Skeletal muscle tissue (tissue), 4 donors: ENCODE results near the gene ZNF223. TPM values are rescaled to one million over a fixed set of nuclear protein-coding genes. Genes with fewer than 3 reads are reported as not detected.

ENCODE experiments used
- H3K27ac ChIP-seq: one replicate; pipeline ENCODE4 v1.7.0; 2013; ENCODE audit warnings: mild to moderate bottlenecking, low read depth, low read length, inconsistent platforms
- H3K27me3 ChIP-seq, 3 donors: one replicate each; pipeline ENCODE4 v1.7.0; 2013; ENCODE audit warnings: low read length in 3 of 3; ENCODE audit not compliant: control insufficient read depth in 3 of 3, insufficient read depth in 3 of 3
- H3K36me3 ChIP-seq, 3 donors: one replicate each; pipeline ENCODE4 v1.7.0; 2013; ENCODE audit warnings: low read length in 3 of 3; ENCODE audit not compliant: control insufficient read depth in 3 of 3, insufficient read depth in 3 of 3
- H3K4me1 ChIP-seq, 3 donors: one replicate each; pipeline ENCODE4 v1.7.0; 2013; ENCODE audit warnings: low read length in 3 of 3, mild to moderate bottlenecking in 3 of 3; ENCODE audit not compliant: control insufficient read depth in 3 of 3, insufficient read depth in 3 of 3
- H3K4me3 ChIP-seq, 3 donors: one replicate each; pipeline ENCODE4 v1.7.0; 2013; ENCODE audit warnings: low read length in 3 of 3
- H3K9ac ChIP-seq, 3 donors: one replicate each; pipeline ENCODE4 v1.7.0; 2013; ENCODE audit warnings: low read length in 3 of 3, mild to moderate bottlenecking in 3 of 3, moderate library complexity in 2 of 3, low read depth in 1 of 3
- H3K9me3 ChIP-seq, 3 donors: one replicate each; pipeline ENCODE4 v1.7.0; 2013; ENCODE audit warnings: low read length in 3 of 3; ENCODE audit not compliant: control insufficient read depth in 3 of 3
- total RNA-seq: library from RNA; depleted of rRNA; stranded (reverse); fragments of >200 nt; gene quantifications from one replicate; pipeline ENCODE4 v1.2.3, GENCODE V29; 2014
- donor health status: Osteomylitis.

ZNF223 gene
- 5.2 TPM for total RNA-seq

- Histone ChIP-seq H3K27me3 (peaks cover 5 to 6% (median 6%) of the 10 kb centered on the region in 3 donors), H3K4me3 (peak within 1 kb of the TSS; percentile 95 to 99 (median 98)), H3K36me3 (peaks cover 9 to 10% (median 10%) of the 10 kb centered on the region in 3 donors), H3K27ac (peak within 1 kb of the TSS; percentile 37), H3K9ac (peak within 1 kb of the TSS; percentile 76 to 93 (median 92)), H3K9me3 (peaks cover 6 to 15% (median 7%) of the 10 kb centered on the region in 3 donors), H3K4me1 (peaks cover 11 to 15% (median 14%) of the 10 kb centered on the region in 3 donors)
Measured at GRCh38 chr19:44051650-44052402, at the start of gene ZNF223. Gene ZNF223 (plus strand): TSS chr19:44052036. CDS start chr19:44055177, 3,141 bp downstream.

- Histone ChIP-seq H3K9ac (peak overlapping the region; percentile 84 to 94 (median 92)), H3K27me3 (no peaks in the 10 kb centered on the region), H3K27ac (peak overlapping the region; percentile 74), H3K4me3 (peak overlapping the region; percentile 96 to 98 (median 96)), H3K9me3 (peaks cover 3 to 14% (median 6%) of the 10 kb centered on the region in 3 donors), H3K36me3 (peaks cover 3 to 11% (median 6%) of the 10 kb centered on the region in 3 donors), H3K4me1 (peaks cover 11 to 19% (median 16%) of the 10 kb centered on the region in 3 donors)
Measured at GRCh38 chr19:44002212-44002565, 49.6 kb upstream of the ZNF223 start.

- Histone ChIP-seq H3K27me3 (no peaks in the 10 kb centered on the region), H3K4me3 (peak within 1 kb of the TSS; percentile 96 to 98 (median 96)), H3K36me3 (peaks cover 9 to 12% (median 12%) of the 10 kb centered on the region in 3 donors), H3K9me3 (peaks cover 4 to 14% (median 7%) of the 10 kb centered on the region in 3 donors), H3K4me1 (peaks cover 11 to 19% (median 16%) of the 10 kb centered on the region in 3 donors), H3K27ac (peak within 1 kb of the TSS; percentile 74), H3K9ac (peak within 1 kb of the TSS; percentile 84 to 94 (median 92))
Measured at GRCh38 chr19:44002566-44003460, 49.0 kb upstream of the ZNF223 start, which contains the start of gene ZNF230. Gene ZNF230 (plus strand): TSS chr19:44002957. CDS start chr19:44007079, 4,122 bp downstream.

GRCh38 chr19:44003461-44004009, 48.3 kb upstream of the ZNF223 start:
- Histone ChIP-seq H3K36me3 (peaks cover 16 to 20% (median 19%) of the 10 kb centered on the region in 3 donors), H3K9ac (peak overlapping the region; percentile 84 to 94 (median 92)), H3K27me3 (no peaks in the 10 kb centered on the region), H3K27ac (peak overlapping the region; percentile 74), H3K4me3 (peak overlapping the region; percentile 96 to 98 (median 96)), H3K9me3 (peaks cover 4 to 18% (median 11%) of the 10 kb centered on the region in 3 donors), H3K4me1 (peaks cover 11 to 19% (median 16%) of the 10 kb centered on the region in 3 donors)

- Histone ChIP-seq H3K4me1 (peaks cover 11 to 19% (median 16%) of the 10 kb centered on the region in 3 donors), H3K27me3 (no peaks in the 10 kb centered on the region), H3K9me3 (peaks cover 22 to 41% (median 23%) of the 10 kb centered on the region in 3 donors), H3K9ac (no peak overlapping the region), H3K4me3 (no peak overlapping the region), H3K27ac (no peak overlapping the region), H3K36me3 (peaks cover 41 to 43% (median 42%) of the 10 kb centered on the region in 3 donors)
Measured at GRCh38 chr19:44005973-44006372, 45.9 kb upstream of the ZNF223 start.

GRCh38 chr19:44007473-44007872, 44.4 kb upstream of the ZNF223 start:
- Histone ChIP-seq H3K36me3 (peaks cover 55 to 58% (median 56%) of the 10 kb centered on the region in 3 donors), H3K4me3 (peak overlapping the region in 1 of 3 donors; percentile 9), H3K27me3 (no peaks in the 10 kb centered on the region), H3K9ac (no peak overlapping the region), H3K4me1 (peaks cover 7 to 14% (median 11%) of the 10 kb centered on the region in 3 donors), H3K9me3 (peaks cover 29 to 54% (median 32%) of the 10 kb centered on the region in 3 donors), H3K27ac (no peak overlapping the region)

- H3K27ac ChIP-seq = no peak overlapping the region
- H3K4me1 ChIP-seq = no peaks in the 10 kb centered on the region
- H3K9ac ChIP-seq = no peak overlapping the region
- peak overlapping the region in 2 of 3 donors; percentile 8 to 17 for H3K4me3 ChIP-seq
- peaks cover 55 to 63% (median 60%) of the 10 kb centered on the region in 3 donors for H3K36me3 ChIP-seq
- no peaks in the 10 kb centered on the region for H3K27me3 ChIP-seq
- H3K9me3 ChIP-seq = peaks cover 29 to 64% (median 35%) of the 10 kb centered on the region in 3 donors
Measured at GRCh38 chr19:44010468-44010867, 41.4 kb upstream of the ZNF223 start.

GRCh38 chr19:44019498-44019897, 32.3 kb upstream of the ZNF223 start:
- Histone ChIP-seq H3K9me3 (peaks cover 0 to 7% (median 2%) of the 10 kb centered on the region in 3 donors), H3K4me3 (no peak overlapping the region), H3K4me1 (no peaks in the 10 kb centered on the region), H3K9ac (no peak overlapping the region), H3K36me3 (no peaks in the 10 kb centered on the region), H3K27me3 (no peaks in the 10 kb centered on the region), H3K27ac (no peak overlapping the region)

GRCh38 chr19:44021221-44021620, 30.6 kb upstream of the ZNF223 start:
- Histone ChIP-seq H3K9ac (no peak overlapping the region), H3K36me3 (no peaks in the 10 kb centered on the region), H3K27me3 (no peaks in the 10 kb centered on the region)

More at GRCh38 chr19:44021221-44021620, 30.6 kb upstream of the ZNF223 start:
- Histone ChIP-seq H3K4me1 (peaks cover 2 to 14% (median 7%) of the 10 kb centered on the region in 3 donors), H3K9me3 (peaks cover 0 to 7% (median 2%) of the 10 kb centered on the region in 3 donors), H3K27ac (no peak overlapping the region), H3K4me3 (no peak overlapping the region)
